HG03342 (cell line): ENCODE data around the gene CDHR3.
A peak's percentile ranks its signal among the peaks of the same experiment; 100 is the strongest.

ENCODE experiments used
- ATAC-seq: cut with Tn5 transposase; IDR thresholded peaks from one replicate; pipeline ENCODE4 v1.9.1; 2021; ENCODE audit warnings: mild to moderate bottlenecking, moderate library complexity; ENCODE audit not compliant: unreplicated experiment

Gene CDHR3

GRCh38 chr7:106047818-106048705 is 85.0 kb downstream of the CDHR3 start:
- ATAC-seq, result no peak

GRCh38 chr7:106048706-106049020 is 85.6 kb downstream of the CDHR3 start:
- ATAC-seq, result no peak

GRCh38 chr7:106049139-106049752 is 86.2 kb downstream of the CDHR3 start:
- ATAC-seq, result no peak

GRCh38 chr7:106050002-106050745 is 87.1 kb downstream of the CDHR3 start:
- no peak for ATAC-seq

GRCh38 chr7:106050746-106051117 is 87.7 kb downstream of the CDHR3 start:
- no peak for ATAC-seq

GRCh38 chr7:106052681-106053080 is 89.6 kb downstream of the CDHR3 start:
- ATAC-seq, result no peak

GRCh38 chr7:106053109-106053508 is 90.0 kb downstream of the CDHR3 start:
- ATAC-seq, result no peak

- ATAC-seq, result no peak
These were observed 91.3 kb downstream of the CDHR3 start for GRCh38 chr7:106054156-106054910.

- no peak for ATAC-seq
These were observed 92.0 kb downstream of the CDHR3 start for GRCh38 chr7:106054971-106055532.

GRCh38 chr7:106056513-106057203 is 93.6 kb downstream of the CDHR3 start:
- peak; percentile 46 for ATAC-seq

GRCh38 chr7:106057204-106057961 is 94.3 kb downstream of the CDHR3 start:
- no peak for ATAC-seq

GRCh38 chr7:106057962-106058927 is 95.2 kb downstream of the CDHR3 start:
- ATAC-seq, result peak; percentile 59

GRCh38 chr7:106058928-106059324 is 95.9 kb downstream of the CDHR3 start:
- ATAC-seq, result no peak

- no peak for ATAC-seq
These were observed 96.5 kb downstream of the CDHR3 start for GRCh38 chr7:106059556-106059955.

GRCh38 chr7:106060394-106060920 is 97.4 kb downstream of the CDHR3 start:
- ATAC-seq, result no peak

GRCh38 chr7:106061301-106061979 is 98.4 kb downstream of the CDHR3 start:
- no peak for ATAC-seq

GRCh38 chr7:106062006-106062405 is 98.9 kb downstream of the CDHR3 start:
- no peak for ATAC-seq
